Stimulated activated CD8-positive, alpha-beta memory T cell treated with anti-CD3 and anti-CD28 coated beads, Interleukin-7, amount 100 ng/mL, for 48 hours (primary cell): ENCODE results near the gene ARHGEF5.

Experiments
- DNase-seq, 2 donors: peaks; one replicate each; pipeline ENCODE4 v3.0.0-alpha.2; 2020; ENCODE audit warnings: low read depth in 1 of 2; ENCODE audit errors: extremely low read depth in 1 of 2

The ARHGEF5 gene

DNA sequence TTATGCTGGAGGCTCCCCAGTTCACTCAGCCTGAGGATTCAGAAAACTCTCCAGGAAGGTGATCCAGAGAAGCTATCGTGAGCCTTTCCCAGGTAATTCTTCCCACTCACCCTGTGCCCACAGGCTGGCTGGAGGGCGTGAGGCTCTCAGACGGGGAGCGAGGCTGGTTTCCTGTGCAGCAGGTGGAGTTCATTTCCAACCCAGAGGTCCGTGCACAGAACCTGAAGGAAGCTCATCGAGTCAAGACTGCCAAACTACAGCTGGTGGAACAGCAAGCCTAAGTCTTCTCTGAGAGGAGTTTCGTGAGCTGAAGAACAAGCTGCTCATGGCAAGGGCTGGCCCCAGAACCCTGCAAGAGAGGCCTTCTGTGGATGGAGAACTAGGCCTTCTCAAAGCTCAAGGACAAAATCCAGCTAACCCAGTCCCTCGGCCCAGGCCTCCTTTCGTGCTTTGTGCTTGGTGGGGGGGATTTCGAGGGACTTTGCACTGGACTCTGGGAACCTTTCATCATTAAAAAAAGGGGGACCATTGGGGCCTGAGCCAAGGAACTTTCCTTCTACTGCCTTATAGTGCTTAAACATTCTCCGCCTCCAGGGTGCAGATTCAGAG lies 24.7 kb downstream of the ARHGEF5 start:
- DNase-seq = no peak

DNA sequence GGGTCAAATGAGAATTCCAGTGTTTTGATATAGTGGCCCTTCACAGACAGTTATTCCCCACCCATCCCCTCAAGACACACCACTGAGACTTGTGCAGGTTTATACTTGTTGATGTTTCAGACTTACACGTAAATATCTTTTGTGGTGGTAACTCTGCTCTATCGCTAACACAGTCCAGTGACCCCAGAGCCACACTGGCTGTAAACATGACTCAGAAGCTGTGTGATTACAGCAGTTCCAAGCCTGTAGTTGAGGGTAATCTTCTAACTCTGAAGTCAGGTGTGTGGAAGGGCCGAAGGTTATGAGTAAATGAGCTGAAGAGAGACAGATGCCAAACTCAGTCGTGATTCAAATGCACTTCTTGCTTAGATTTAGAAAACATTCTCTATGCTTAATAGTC lies 28.9 kb downstream of the ARHGEF5 start:
- DNase-seq = no peak

DNA sequence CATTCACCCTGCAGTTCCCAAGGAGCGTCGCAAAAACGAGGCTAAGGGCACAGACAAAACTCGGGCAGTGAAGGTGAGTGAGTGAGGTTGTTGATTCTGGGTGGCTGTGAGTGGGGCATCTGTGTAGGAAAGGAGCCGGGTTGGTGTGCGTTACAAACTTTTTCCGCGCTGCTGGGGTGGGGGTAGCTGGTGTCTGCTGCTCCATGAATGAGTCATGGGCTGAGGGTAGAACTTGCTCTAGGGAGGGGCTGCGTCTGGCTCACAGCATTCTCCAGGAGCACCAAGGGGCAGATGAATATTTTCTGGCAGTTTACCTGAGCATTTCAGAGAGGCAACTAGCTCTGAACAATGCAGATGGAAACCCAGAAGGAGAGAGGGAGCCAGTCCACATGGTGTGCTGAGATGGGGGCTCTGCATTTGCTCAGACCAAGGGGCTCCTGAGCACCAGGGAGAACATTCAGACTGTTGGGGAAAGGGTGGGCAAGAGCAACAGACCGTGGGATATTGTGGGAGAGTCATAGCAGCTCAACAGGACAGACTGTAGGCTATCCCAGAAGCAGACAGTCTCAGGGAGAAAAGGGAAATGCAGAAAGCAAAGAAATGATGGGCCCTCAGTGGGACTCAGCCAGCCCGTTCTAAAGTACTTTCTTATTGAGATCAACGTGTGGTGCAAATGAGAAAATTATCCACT lies 29.5 kb downstream of the ARHGEF5 start:
- DNase-seq = peak; percentile 21 to 41

- no peak for DNase-seq
Measured at GRCh38 chr7:144386741-144387140, 31.5 kb downstream of the ARHGEF5 start.

GRCh38 chr7:144388950-144389349 lies 33.7 kb downstream of the ARHGEF5 start:
- no peak for DNase-seq

GRCh38 chr7:144390481-144390880 lies 35.3 kb downstream of the ARHGEF5 start:
- no peak for DNase-seq

DNA sequence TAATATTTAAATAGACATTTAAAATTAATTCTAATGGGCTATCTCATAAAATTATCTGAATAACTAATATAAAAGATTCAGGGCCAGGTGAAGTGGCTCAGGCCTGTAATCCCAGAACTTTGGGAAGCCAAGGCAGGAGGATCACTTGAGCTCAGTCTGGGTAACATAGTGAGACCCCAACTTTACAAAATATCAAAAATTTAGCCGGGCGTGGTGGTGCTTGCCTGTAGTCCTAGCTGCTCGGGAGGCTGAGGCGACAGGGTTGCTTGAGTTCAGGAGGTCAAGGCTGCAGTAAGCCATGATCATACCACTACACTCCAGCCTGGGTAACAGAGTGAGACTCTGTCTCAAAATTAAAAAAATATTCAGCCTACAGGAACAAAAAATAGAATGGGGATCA lies 35.8 kb downstream of the ARHGEF5 start:
- no peak for DNase-seq

DNA sequence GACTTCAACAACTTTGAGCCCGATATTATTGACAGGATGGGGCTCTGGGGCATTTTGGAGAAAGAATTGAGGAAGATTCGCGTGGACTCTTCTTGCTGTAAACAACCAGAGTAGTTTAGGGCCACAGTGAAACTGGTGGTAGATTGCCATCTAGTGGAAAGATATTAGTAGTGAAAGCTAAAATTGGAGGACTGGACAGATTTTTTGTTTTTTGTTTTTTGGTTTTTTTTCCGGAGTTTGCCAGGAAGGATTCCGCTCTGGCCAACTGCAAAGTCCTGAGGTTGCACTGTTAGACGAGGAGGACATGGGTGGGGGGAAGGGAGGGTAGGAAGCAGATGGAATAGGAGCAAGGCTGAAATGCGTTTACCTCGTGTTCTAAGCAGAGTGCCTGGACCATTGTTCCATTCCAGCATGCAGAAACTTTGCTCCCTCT lies 36.6 kb downstream of the ARHGEF5 start:
- no peak for DNase-seq

DNA sequence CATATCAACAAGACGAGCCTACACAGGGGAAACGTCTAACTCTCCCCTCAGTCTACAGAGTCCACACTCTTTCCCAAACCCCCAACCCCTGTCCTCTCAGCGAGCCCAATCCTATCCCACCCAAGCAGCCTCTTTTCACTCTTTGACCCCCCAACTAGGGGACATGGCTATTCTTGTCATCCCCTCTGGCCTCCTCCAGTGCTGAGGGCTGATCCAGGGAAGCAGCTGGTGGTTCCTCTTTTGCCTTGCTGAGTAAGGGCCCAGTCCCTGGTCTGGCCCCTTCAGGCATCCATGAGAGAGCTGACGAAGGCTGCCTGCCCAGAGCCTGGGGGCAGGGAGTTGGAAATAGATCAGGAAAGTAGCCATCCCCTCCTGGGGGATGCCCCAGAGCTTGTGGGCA lies 41.9 kb downstream of the ARHGEF5 start:
- DNase-seq = no peak

DNA sequence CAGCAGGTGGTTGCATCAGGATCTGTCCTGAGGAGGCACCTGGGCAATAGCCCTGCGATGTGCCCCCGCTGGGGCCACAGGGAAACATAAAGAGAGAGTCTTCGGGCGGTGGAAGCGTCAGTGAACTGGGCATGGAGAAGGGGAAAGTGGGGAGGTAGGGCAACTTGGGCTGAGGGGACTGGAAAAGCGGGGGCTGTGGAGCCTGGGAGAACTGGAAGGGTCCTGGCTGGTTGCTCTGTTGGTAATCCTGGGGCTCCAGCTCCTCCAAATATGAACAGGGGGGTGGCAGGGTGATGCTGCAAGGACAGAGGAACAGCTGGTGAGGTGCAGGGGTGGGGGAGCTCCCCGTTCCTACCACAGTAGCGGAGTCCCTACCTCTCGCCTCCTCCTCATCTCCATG lies 43.1 kb downstream of the ARHGEF5 start:
- no peak for DNase-seq

- no peak for DNase-seq
Measured at GRCh38 chr7:144398911-144399310, 43.7 kb downstream of the ARHGEF5 start.

DNA sequence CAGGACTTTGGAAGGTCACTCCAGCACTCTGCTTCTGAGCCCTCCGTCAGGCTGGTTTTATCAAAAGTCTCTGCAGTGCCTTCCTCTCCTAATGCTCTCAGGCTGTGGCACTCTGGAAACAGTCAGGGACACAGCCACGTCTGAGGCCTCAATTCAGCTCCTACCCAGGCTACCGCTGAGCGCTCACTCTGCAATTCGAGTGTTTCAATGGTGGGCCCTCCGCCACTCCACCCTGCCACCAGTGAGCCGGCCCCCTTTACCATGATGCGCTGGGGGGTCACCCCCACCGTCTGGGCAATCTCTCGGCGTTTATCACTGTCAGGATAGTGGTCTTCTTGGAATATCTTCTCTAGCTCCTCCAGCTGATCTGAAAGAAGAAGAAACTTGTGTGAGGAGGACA lies 44.7 kb downstream of the ARHGEF5 start:
- no peak for DNase-seq

DNA sequence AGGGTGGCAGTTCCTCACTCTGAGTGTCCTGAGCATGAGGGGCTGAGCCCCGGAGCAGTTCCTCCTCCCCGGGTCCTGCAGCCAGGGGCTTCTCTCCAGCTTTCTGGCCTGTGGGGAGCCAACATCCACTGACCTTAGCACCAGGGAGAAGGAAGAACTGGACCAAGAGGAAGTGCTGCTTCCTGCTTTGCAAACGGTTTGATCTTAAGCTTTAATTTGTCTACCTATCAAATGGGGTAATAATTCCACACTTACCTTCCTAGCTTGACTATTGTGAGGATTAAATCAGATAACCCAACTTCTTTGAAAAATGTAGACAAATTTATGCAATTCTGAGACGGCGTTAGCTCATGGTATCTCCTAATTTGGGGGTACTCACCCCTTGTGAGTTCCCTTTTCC lies 46.3 kb downstream of the ARHGEF5 start:
- DNase-seq = no peak

- DNase-seq = no peak
Measured at GRCh38 chr7:144403102-144403501, 47.9 kb downstream of the ARHGEF5 start.

DNA sequence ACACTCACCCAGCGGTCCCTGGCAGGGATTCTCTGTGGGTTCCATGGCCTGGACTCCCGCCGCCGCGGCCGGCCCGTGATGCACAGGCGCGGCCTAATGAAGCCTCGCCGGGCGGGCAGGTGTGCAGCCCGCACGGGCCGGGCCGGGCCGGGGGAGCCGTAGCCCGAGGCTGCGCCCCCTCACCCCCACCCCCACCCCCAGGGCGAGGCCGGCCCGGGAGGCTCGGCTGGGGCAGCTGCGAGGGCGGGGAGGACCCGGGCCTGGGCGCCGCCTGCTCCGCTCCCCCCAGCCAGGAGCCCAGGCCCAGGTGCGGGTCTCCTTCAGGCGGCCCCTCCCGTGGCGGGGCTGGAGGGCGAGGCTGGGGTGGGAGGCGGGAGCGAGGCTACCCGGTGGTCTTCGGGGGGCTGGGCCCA lies 48.5 kb downstream of the ARHGEF5 start, which contains the start of gene NOBOX:
NOBOX (minus strand) TSS at position 45 of the 413 bp plus-strand sequence.
- DNase-seq = no peak

DNA sequence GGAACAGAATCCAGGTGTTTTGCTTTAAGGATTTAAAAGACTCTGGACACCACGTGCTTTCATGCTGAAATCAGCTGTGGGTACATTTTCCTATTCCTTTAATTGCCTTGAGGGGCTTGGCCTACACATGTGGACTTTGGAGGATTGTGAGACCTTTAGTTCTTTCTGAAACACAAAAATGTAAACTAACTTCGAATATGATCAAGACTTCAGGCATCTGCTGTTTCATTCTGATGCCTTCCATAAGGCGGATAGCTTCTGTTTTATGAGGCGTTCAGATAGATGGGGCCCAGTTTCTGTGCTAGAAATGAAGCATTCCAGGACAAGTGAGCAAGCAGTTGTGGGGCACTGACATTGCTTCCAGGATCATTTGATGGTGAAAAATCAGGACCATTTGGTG lies 49.7 kb downstream of the ARHGEF5 start:
- DNase-seq = no peak

DNA sequence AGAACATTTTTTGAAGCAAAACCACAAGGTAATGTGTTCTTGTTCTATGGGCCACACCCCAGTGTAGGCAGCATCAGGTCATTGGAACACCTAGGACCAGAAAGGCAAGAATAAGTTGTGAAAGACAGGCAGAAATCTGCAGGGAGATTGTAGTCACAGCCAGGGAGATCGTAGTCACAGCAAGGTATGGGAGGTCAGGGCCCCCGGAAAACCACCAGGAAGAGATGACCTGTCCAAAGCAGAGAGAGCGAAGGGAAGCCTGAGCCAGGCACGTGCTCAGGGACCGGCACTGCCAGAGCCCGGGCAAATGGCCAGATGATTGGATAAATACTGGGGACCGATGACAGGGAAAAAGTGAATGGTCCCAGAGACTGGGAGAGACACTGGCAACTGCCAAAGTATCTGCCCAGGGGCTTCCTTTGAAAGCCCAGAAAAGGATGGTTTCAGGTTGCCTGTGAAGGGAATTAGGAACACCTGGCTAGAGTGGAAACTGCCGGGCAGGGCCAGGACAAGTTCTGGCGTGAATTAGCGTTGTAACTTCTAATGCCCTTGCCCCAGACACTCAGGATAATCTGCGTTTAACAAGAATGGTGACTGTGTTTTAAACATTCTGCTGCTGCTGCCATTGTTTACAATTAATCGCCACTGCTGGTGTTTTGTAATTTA lies 52.2 kb downstream of the ARHGEF5 start:
- DNase-seq = no peak

DNA sequence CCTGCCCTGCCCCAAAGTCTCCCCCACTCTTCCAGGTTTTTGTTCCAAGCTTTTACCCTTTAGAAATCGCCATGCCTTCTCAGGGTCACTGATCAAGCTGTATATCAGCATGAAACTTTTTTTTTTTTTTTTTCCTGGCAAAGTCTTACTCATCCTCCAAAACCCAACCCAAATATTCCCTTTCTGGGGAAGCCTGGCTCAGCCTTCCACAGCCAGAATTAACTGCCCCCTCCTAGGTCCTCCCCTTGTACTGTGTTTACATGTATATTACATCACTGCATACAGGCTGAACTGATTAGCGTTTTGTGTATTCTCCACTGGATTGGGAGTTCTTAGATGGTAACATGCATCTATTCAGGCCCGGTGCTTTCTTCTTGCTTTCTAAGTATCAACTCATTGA lies 52.9 kb downstream of the ARHGEF5 start:
- DNase-seq = no peak

- DNase-seq = no peak
Measured at GRCh38 chr7:144410441-144410840, 55.2 kb downstream of the ARHGEF5 start.

GRCh38 chr7:144414815-144415214 lies 59.6 kb downstream of the ARHGEF5 start:
- no peak for DNase-seq

- no peak for DNase-seq
Measured at GRCh38 chr7:144415858-144416257, 60.7 kb downstream of the ARHGEF5 start.

- DNase-seq = no peak
Measured at GRCh38 chr7:144416341-144416740, 61.1 kb downstream of the ARHGEF5 start.
